ENCODE measurements around the gene ZNF814. TPM values are rescaled to one million over a fixed set of nuclear protein-coding genes. Genes with fewer than 3 reads are reported as not detected.
"Not testable (repeated sequence)": the region's sequence is repeated elsewhere in the genome, so short reads cannot be mapped to it uniquely, and the experiment has no call there.

Gene ZNF814
- polyA plus RNA-seq, 3 donors, result 2.5 to 6.3 (median 3.8) TPM

- DNase-seq, result no peak
- intact Hi-C loops (cut with micrococcal nuclease), result no loop called here
- Histone ChIP-seq H3K36me3 (replicated peaks in 1 of 2; ENCODE audit: control insufficient read depth in 1 of 2, insufficient read depth in 2 of 2, low read length in 2 of 2) (peaks cover 5 to 53% of the 10 kb centered on the region in 2 donors), H3K27me3 (ENCODE audit: control insufficient read depth in 2 of 2, insufficient read depth in 2 of 2, low read length in 2 of 2) (no peaks in the 10 kb centered on the region), H4K20me1 (ENCODE audit: insufficient read depth, low read length) (no peaks in the 10 kb centered on the region), H3K9me3 (replicated peaks in 1 of 2; ENCODE audit: control insufficient read depth in 1 of 2, insufficient read depth in 1 of 2, low read length in 2 of 2) (peaks cover 82 to 94% of the 10 kb centered on the region in 2 donors), H3K4me1 (ENCODE audit: control insufficient read depth in 1 of 2, insufficient read depth in 2 of 2, low read length in 2 of 2) (no peaks in the 10 kb centered on the region), H3K4me3 (replicated peaks in 1 of 3; ENCODE audit: low read depth in 2 of 3, low read length in 3 of 3) (peak overlapping the region in 1 of 3 experiments; percentile 4), H3K9ac (ENCODE audit: insufficient read depth, low read length, poor library complexity, severe bottlenecking) (no peak overlapping the region), H3K79me2 (ENCODE audit: insufficient read depth, low read length) (no peaks in the 10 kb centered on the region), H3K27ac (ENCODE audit: low read depth in 1 of 2, low read length in 2 of 2) (no peak overlapping the region), H2AFZ (ENCODE audit: insufficient read depth, low read depth, low read length, poor library complexity, severe bottlenecking) (no peak overlapping the region), H3K4me2 (replicated peaks; ENCODE audit: extremely low read depth, low read length, poor library complexity, severe bottlenecking) (no peak overlapping the region)
- peaks cover 38 to 44% of the 10 kb centered on the region in 2 donors for H3K36me3 Mint-ChIP-seq
- H3K4me1 Mint-ChIP-seq, result no peaks in the 10 kb centered on the region
- no peak for TF ChIP-seq CTCF (IDR thresholded peaks at IDR 0.05)
- no peak overlapping the region for H3K4me3 Mint-ChIP-seq
- H3K9me3 Mint-ChIP-seq, result peaks cover 65 to 97% (median 89%) of the 10 kb centered on the region in 7 donors
- H3K27me3 Mint-ChIP-seq (ENCODE audit: low read depth in 3 of 3), result no peaks in the 10 kb centered on the region
- no peak overlapping the region for H3K27ac Mint-ChIP-seq
These were observed 16.4 kb downstream of the ZNF814 start for GRCh38 chr19:57872450-57872849.

GRCh38 chr19:57870225-57870624 is 18.6 kb downstream of the ZNF814 start:
- no peaks in the 10 kb centered on the region for H3K4me1 ChIP-seq (ENCODE audit: control insufficient read depth in 1 of 2, insufficient read depth in 2 of 2, low read length in 2 of 2)
- peaks cover 15 to 54% of the 10 kb centered on the region in 2 donors for H3K36me3 ChIP-seq (replicated peaks in 1 of 2; ENCODE audit: control insufficient read depth in 1 of 2, insufficient read depth in 2 of 2, low read length in 2 of 2)
- H2AFZ ChIP-seq (ENCODE audit: insufficient read depth, low read depth, low read length, poor library complexity, severe bottlenecking), result no peak overlapping the region
- peaks cover 42 to 44% of the 10 kb centered on the region in 2 donors for H3K36me3 Mint-ChIP-seq
- TF ChIP-seq CTCF (IDR thresholded peaks at IDR 0.05), result no peak
- no peaks in the 10 kb centered on the region for H3K27me3 Mint-ChIP-seq (ENCODE audit: low read depth in 3 of 3)
- H3K4me3 ChIP-seq (replicated peaks in 1 of 3; ENCODE audit: low read depth in 2 of 3, low read length in 3 of 3), result no peak overlapping the region
- no peaks in the 10 kb centered on the region for H3K79me2 ChIP-seq (ENCODE audit: insufficient read depth, low read length)
- intact Hi-C loops (cut with micrococcal nuclease), result no loop called here
- DNase-seq, result no peak
- WGBS (ENCODE audit: insufficient coverage), result 100% methylated on average over 1 of the region's 2 CpGs
- H3K4me2 ChIP-seq (replicated peaks; ENCODE audit: extremely low read depth, low read length, poor library complexity, severe bottlenecking), result no peak overlapping the region
- no peaks in the 10 kb centered on the region for H4K20me1 ChIP-seq (ENCODE audit: insufficient read depth, low read length)
- H3K9ac ChIP-seq (ENCODE audit: insufficient read depth, low read length, poor library complexity, severe bottlenecking), result no peak overlapping the region
- no peak overlapping the region for H3K27ac ChIP-seq (ENCODE audit: low read depth in 1 of 2, low read length in 2 of 2)
- no peaks in the 10 kb centered on the region for H3K27me3 ChIP-seq (ENCODE audit: control insufficient read depth in 2 of 2, insufficient read depth in 2 of 2, low read length in 2 of 2)
- H3K4me3 Mint-ChIP-seq, result no peak overlapping the region
- peaks cover 57 to 92% (median 87%) of the 10 kb centered on the region in 7 donors for H3K9me3 Mint-ChIP-seq
- peaks cover 83 to 93% of the 10 kb centered on the region in 2 donors for H3K9me3 ChIP-seq (replicated peaks in 1 of 2; ENCODE audit: control insufficient read depth in 1 of 2, insufficient read depth in 1 of 2, low read length in 2 of 2)
- no peak overlapping the region for H3K27ac Mint-ChIP-seq
- H3K4me1 Mint-ChIP-seq, result no peaks in the 10 kb centered on the region

- Mint-ChIP-seq H3K9me3 (peaks cover 57 to 95% (median 85%) of the 10 kb centered on the region in 7 donors), H3K36me3 (peaks cover 44 to 46% of the 10 kb centered on the region in 2 donors)
- H3K4me1 Mint-ChIP-seq; H3K4me1 ChIP-seq (ENCODE audit: control insufficient read depth in 1 of 2, insufficient read depth in 2 of 2, low read length in 2 of 2); H3K79me2 ChIP-seq (ENCODE audit: insufficient read depth, low read length); H3K27me3 ChIP-seq (ENCODE audit: control insufficient read depth in 2 of 2, insufficient read depth in 2 of 2, low read length in 2 of 2); H3K4me3 ChIP-seq (replicated peaks in 1 of 3; ENCODE audit: low read depth in 2 of 3, low read length in 3 of 3); intact Hi-C loops (cut with micrococcal nuclease); H3K4me3 Mint-ChIP-seq; H3K27me3 Mint-ChIP-seq (ENCODE audit: low read depth in 3 of 3); H3K4me2 ChIP-seq (replicated peaks; ENCODE audit: extremely low read depth, low read length, poor library complexity, severe bottlenecking); H4K20me1 ChIP-seq (ENCODE audit: insufficient read depth, low read length); H3K27ac Mint-ChIP-seq; H3K27ac ChIP-seq (ENCODE audit: low read depth in 1 of 2, low read length in 2 of 2); H3K9ac ChIP-seq (ENCODE audit: insufficient read depth, low read length, poor library complexity, severe bottlenecking); H2AFZ ChIP-seq (ENCODE audit: insufficient read depth, low read depth, low read length, poor library complexity, severe bottlenecking); DNase-seq: not testable (repeated sequence)
- H3K9me3 ChIP-seq (replicated peaks in 1 of 2; ENCODE audit: control insufficient read depth in 1 of 2, insufficient read depth in 1 of 2, low read length in 2 of 2), result peaks cover 82 to 90% of the 10 kb centered on the region in 2 donors
- peaks cover 20 to 57% of the 10 kb centered on the region in 2 donors for H3K36me3 ChIP-seq (replicated peaks in 1 of 2; ENCODE audit: control insufficient read depth in 1 of 2, insufficient read depth in 2 of 2, low read length in 2 of 2)
- 100% methylated on average over 1 of the region's 6 CpGs for WGBS (ENCODE audit: insufficient coverage)
These were observed 19.2 kb downstream of the ZNF814 start for GRCh38 chr19:57869655-57870054.
